Activated CD4-positive, CD25-positive, alpha-beta regulatory T cell treated with anti-CD3 and anti-CD28 coated beads, Interleukin-2, amount 50 U/mL, for 72 hours (primary cell): ENCODE measurements around the gene MICOS13.

Source experiments
- DNase-seq: peaks from one replicate; pipeline ENCODE4 v3.0.0; 2021

MICOS13 gene

DNA sequence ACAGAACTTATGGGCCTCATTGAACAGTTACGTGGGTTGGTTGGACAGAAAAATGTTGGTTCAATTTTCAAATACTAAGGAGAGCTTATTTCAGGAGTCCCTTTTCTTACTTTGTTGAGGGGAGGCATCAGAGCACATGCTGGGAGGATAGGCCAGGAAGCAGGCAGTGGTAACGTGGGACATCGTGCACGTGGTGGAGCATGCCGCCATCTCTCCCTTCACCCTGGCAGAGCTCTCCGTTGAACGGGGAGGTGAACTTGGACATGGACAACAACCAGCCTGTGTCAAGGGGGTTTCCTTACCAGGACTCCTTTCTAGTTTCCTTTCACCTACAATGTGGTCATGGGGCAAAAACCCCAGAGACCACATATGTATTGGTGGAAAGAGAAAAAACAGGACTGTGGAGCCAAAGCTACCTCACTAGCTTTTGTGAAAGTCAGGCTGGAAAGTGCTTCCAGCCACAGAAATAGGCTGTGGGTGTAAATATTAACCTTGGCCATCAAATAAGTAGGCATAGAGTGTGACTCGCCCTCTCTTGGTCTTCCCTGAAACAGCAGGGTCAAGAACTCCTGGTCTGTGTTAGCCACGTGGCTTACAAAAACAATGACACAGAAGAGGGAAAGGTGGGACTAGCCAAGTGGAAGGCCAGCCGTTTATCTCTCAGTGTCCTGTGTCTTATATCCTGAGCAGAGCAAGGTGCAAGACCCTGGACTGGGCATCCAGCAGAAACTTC, 14.4 kb downstream of the MICOS13 start:
- DNase-seq, result no peak

DNA sequence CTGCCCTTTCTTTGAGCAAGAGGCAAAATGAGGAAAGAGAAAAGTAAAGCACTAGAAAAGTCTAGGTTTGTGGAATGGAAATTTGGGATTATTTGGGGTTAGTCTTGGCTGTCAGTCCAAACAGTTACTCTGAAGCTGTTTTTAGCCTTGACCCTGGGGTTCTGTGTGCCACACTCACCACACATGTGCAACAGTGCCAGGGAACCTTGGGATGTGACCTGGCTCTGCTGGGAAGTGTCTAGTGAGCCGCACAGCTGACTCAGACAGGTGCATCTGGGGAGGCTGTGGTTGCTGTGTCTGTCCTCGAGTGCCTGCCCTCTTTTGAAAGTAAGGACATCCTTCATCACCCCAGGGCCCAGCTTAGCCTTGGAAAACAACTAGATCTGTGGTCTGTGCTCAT, 15.8 kb downstream of the MICOS13 start:
- DNase-seq, result no peak

DNA sequence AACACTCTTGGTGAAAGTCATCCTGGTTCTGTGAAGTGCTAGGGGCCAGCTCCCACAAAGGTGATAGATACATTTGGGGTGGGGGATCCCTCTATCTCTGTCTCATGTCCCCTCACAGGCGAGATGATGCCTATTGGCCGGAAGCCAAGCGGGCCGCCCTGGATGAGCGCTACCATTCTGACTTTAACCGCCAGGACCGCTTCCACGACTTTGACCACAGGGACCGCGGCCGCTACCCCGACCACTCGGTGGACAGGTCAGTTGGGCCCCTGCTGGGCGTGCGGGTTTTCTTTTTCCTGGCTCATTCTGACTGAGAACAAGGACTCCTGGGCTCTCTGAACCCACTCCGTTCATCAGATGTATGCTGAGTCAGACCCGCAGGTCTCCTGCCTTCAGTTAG, 16.4 kb downstream of the MICOS13 start:
- DNase-seq, result no peak

DNA sequence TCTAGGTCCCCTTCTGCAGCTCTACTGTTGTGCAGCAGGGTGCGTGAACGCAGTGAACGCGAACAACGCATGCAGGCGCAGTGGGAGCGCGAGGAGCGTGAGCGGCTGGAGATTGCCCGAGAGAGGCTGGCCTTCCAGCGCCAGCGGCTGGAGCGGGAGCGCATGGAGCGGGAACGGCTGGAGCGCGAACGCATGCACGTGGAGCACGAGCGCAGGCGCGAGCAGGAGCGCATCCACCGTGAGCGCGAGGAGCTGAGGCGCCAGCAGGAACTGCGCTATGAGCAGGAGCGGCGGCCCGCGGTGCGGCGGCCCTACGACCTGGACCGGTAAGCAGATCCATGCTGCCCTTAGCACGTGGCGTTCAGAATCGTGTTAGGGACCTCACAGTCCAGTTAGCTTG, 18.8 kb downstream of the MICOS13 start:
- DNase-seq, result no peak

DNA sequence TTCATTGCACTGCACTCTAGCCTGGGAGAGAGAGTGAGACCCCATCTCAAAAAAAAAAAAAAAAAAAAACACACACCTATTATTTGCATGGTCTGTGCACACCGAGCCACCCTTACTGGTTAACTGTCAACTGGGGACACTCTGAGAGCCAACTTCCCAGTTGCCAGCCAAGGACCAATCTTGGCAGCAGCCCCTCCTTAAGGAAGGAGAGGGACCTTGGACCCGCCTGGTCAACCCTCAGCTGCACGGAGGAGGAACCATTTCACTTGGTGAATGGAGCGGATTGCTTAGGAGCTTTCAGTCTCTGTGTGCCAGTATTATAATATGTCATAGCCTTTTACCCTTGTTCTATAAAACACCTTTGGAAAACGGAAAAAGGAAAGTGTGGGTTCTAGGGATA, 24.9 kb downstream of the MICOS13 start:
- DNase-seq, result no peak

DNA sequence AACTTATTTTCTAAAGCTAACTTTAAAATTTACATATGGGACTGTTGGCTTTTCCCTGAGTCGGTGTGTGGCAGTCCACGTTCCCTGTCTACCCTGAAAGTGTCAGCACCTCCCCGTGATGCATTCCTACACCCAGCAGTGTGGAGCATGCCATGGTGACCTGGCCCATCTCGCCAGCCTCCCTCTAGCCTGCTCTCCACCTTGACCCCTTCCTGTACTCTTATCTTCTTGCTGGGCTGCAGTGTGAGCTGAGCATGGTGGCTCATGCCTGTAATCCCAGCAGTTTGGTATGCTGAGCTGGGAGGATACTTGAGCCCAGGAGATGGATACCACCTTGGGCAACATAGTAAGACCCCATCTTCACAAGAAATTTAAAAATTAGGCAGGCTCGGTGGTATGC, 25.4 kb downstream of the MICOS13 start:
- DNase-seq, result no peak

DNA sequence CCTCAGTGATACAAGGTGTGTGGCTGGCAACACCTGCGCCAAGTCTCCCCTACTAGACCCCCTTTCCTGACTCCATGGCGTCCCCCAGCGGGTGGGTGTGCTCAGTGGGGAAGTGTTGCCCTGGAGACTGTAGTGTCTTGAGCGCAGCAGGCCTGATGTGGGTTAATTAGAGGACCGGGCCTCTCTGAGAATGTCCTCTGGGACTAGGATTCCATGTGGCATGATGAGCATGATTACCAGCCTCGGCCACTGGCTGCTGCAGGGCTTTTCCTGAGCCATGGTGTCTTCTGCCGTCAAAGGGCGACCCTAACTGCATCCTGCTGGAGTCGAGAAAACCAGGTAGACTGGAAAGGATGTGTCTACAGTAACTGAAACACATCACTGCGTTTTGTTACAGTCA, 28.1 kb downstream of the MICOS13 start:
- DNase-seq, result no peak

DNA sequence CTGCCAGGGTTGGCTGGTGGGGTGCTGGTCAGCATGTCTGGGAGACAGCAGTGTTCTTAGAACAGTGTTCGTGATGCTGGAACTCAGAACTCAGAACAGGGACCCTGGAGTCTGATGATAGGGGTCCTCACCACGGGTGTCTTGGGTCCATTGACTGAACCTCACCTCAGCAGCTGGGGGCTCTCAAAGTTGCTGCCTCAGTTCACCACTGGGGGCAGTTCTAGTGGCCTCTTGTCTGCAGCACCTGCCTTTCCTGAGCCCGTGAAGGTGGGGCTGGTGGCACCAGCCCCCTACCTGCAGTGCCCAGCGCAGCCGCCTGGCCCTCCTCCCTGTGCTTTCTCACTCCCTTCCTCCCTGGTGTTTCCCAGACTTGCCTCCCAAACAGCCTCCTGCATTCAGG, 29.0 kb downstream of the MICOS13 start:
- no peak for DNase-seq

DNA sequence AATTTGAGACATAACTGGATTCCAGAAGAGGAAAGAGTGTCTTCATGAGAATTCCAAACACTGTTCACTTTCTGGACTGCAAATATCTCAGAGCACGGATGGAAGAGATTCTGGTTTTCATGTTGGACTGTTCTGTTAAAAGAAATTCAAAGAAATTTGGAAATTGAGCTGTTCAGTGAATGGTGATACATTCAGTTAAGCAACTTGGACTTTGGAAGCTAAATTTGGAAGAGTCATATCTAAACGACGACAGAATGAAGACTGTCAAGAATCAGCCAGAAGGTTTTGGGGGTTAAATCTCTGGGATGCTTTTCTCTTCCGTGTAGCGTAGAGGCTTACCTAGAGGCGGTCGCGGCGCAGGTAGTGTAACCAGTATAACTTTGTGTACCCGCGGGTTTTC, 31.9 kb downstream of the MICOS13 start:
- DNase-seq, result no peak

DNA sequence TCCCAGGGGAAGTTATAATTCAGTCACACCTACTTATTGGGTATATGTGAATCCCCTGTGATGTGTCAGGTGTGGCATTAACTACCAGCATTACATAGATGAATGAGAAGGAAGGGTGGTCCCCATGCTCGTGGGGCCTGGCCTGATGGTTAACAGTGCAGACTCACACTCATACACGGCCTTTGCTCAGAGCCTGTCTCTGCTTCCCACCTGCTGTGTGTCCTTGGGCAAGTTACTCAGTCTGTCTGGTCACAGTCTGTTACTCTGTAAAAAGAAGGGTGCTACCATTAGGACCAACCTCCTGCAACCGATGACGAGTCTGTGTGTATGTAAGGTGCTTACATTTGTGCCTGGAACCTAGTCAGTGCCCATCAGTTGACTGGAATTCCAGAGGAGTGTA, 33.6 kb downstream of the MICOS13 start:
- no peak for DNase-seq

DNA sequence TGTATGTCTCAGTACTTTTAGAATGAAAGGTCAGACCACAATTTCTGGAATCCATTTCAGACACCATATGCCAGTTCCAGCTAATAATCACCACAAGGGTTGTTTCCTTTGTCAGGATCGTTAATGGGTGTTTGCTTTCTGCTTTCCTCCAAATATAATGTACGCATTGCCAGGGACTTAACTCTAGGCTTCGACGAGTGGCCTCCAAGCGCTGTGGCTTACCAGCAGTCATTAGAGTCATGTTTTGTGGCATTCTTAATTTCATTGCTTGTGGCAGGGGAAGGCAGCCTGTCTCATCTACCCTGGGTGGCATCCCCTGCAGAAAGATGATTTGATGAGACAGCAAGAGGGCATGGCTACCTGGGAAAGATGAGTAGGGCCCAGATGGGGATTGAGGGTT, 34.9 kb downstream of the MICOS13 start:
- no peak for DNase-seq

DNA sequence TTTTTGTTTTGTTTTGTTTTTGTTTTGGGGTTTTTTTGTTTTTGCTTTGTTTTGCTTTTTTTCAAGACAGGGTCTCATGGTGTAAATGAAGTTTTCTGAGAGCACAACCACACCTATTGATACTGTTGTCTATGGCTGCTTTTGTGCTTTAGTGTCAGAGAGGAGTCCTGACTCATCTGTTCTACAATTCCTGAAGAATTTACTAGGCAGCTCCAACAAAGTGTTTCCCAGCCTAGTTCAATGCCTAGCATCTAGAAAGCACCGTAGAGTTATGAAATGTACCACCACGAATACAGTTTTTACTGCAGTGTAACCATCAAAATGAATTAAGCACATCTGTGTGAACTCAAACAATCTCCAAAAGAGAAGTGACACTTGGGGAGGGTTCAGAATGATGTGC, 36.3 kb downstream of the MICOS13 start:
- no peak for DNase-seq

DNA sequence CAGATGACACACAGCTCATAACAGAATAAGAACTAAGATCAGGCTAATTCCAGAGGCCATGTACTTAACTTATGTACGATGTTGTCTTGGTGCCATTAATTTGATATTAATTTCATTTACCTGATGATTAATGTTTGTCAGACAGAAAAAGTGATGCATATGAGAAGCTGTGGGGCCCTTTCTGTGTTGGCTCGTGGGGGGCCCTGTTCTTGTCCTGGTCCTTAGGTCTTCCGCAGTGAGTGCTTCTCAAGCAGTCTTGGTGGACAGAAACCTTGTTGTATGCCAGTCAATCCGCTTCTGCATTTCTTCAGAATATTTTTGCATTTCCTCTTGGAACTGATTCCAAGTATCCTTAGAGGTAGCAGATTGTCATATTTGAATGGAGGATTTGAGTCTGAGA, 37.3 kb downstream of the MICOS13 start:
- no peak for DNase-seq

DNA sequence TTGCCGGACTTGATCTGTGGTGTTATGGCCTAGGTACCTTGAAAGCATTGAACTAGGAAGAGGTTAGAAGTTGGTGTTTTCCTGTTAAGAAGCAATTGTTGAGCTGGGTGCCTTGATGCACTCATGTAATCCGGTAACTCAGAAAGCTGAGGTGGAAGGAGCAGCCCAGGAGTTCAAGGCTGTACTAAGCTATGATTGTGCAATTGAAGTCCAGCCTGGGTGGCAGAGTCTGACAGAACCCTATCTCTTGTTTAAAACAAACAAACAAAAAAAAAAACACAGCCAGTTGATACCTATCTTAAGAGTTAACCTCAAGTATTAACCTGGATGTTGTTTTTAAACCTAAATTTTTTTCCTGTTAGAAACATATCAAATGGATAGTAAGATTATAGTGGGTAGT, 38.1 kb downstream of the MICOS13 start:
- DNase-seq, result no peak

DNA sequence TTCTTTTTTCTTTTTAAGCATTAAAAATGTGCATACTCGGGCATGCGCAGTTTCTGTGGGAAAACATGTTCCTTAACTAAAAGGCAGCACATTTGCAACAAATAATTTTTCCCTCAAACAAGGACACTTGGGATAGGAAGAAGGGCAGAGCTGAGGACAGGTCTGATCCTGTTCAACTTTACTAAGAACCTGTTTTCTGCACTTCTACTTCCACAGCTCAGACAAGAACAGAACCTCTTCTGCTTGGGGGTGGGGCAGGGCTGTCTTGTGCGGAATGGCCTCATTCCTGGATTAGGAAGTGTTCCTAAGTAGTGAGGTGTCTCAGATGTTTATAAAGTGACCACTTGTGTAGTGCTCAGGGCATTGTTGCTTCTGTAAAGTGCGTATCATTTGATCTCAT, 39.1 kb downstream of the MICOS13 start:
- DNase-seq, result no peak

DNA sequence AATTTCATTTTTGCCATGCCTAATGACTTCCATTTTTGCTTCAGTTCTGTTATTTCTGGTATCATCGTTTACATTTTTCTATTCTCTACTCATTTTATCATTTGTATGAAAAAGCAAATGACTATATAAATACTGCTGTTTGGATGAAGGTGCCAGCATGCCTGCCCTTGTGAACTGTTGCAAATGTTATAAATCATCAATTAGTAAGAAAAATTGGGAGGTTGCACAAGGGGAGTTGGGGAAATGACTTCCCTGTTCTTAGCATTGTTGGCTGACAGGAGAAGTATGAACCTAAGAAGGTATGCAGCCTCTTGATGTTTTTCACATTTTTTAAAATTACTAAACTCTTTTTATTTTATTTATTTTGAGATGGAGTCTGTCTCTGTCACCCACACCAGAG, 42.3 kb downstream of the MICOS13 start:
- DNase-seq, result no peak

DNA sequence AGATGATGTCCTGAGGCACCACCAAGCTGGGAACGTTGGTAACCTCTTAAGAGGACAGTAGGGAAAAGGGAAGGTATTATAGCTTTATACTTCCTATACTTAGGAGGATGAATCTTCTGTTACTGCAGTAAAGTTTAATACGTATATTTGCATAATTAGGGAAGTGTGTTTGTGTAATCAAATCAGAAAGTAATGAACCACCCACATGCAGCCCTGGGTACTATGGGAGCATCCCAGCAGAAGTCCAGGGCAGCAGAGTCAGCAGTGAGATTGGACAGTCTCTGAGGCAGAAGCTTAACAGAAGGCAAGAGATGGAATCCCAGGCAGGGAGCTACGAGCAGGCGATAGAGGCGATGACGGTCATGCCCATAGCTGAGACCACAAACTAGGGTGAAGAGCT, 44.9 kb downstream of the MICOS13 start:
- DNase-seq, result no peak

DNA sequence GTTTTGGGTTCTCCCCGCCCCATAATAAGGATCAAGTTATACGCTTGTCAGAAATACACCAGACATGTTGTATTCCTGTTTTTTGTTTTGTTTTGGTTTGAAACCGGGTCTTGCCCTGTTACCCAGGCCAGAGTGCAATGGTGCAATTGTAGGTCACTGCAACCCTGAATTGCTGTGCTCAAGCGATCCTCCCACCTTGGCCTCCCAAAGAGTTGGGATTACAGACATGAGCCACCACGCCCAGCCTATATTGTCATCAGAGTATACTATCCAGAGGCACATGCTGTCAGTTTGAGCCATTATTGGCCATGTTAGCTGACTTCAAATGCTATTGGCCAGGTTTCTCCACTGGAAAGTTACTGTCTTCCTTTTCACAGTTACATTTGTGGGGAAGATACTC, 47.7 kb downstream of the MICOS13 start:
- DNase-seq, result no peak

DNA sequence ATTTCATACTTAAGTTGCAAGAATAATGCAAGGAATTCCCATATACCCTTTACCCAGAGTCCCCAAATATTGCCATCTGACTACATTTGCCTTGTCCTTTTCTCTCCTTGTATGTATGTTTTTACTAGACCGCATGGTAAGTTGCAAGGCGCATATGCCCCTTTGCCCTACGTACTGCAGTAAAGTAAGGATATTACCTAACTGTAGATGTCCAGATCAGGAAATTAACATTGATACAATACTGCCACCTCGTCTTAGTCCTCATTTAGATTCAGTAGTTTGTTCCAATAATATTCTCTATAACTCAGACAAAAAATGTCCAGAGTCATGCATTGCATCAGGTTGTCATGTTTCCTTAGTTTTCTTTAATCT, 48.1 kb downstream of the MICOS13 start:
- no peak for DNase-seq

DNA sequence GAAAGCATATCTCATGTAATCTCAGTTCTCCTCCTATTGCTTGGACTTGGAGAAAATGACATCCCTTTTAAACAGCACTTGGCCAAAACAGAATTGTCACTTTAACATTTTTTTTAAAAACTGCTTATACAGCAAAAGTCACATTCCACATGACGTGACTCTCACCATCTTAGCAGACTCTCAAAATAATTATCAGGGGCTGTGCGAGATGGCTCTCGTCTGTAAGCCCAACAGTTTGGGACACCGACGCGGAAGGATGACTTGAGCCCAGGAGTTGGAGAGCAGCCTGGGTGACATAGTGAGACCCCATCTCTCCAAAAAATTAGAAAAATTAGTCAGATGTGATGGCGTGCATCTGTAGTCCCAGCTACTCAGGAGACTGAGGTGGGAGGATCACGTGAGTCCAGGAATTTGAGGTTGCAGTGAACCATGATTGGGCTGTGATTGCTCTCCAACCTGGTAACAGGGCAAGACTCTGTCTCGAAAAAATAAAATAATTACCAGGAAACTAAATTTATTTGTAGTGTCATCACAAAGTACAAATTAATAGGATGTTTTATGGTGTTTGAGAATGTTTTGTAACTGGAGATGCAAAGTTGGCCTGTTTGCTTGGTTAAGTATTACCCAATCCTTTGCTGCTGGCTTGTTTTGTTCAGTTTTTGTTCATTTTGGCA, 48.6 kb downstream of the MICOS13 start:
- no peak for DNase-seq

DNA sequence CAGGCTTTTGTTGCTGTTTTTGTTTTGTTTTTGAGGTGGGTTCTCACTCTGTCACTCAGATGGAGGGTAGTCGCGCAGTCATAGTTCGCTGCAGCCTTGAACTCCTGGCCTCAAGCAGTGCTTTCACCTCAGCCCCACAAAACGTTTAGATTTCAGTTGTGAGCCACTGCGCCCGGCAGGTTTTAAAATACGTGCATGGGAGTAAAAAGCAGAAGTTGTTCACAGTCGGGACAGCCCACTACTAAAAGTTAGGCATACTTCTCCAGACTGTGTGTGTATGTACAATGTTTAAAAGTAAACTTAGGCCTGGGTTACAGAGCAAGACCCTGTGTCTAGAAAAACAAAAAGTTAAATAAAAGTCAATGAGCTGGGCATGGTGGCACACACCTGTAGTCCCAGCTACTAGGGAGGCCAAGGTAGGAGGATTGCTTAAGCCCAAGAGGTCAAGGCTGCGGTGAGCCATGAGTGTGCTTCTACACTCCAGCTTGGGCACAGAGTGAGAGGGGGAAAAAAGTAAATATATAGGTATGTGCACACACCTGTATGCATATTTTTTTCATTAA, 51.3 kb downstream of the MICOS13 start:
- DNase-seq, result no peak

DNA sequence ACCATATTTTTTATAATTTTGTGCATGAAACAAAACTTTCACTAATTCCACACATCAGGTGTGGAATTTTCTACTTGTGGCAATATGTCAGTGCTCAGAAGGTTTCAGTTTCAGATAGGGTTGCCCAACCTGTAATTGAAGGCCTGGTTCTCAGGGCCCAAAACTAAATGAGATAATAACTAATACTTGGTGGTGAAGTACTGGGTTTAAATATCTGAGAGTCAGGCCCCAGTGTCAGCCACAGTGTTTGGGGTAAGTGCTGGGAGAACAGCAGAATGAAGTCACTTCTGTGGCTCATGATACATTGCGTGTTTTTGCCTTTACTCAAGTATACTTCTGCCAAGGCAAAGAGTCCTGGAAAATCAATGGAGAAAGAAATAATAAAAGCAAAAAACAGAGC, 51.9 kb downstream of the MICOS13 start:
- DNase-seq, result no peak
